Adrenal gland (tissue), 5 donors: ENCODE data around the gene CBARP.

Experiments
- CTCF ChIP-seq, 6 experiments: fragments of 450-650 bp in 4 of 6; fragments of 200-600 bp in 2 of 6; sonication (generic) in 1 of 6; IDR thresholded peaks; 1 replicate in 5 of 6; 2 replicates in 1 of 6; pipeline versions ENCODE4 v1.5.1 to v1.8.0; 2016 to 2021; ENCODE audit warnings: antibody characterized with exemption in 6 of 6, mild to moderate bottlenecking in 2 of 6, moderate library complexity in 1 of 6
- POLR2A ChIP-seq, 2 donors: fragments of 450-650 bp; IDR thresholded peaks; one replicate each; pipeline ENCODE4 v1.6.1; 2017; ENCODE audit warnings: antibody characterized with exemption in 2 of 2, mild to moderate bottlenecking in 2 of 2, moderate library complexity in 1 of 2
- donor health status: DM: no; HTN: no; CAD: no.

GRCh38 chr19:1226227-1226518, 11.6 kb downstream of the CBARP start:
- no peak for TF ChIP-seq CTCF (IDR thresholded peaks at IDR 0.05)
- TF ChIP-seq POLR2A (IDR thresholded peaks at IDR 0.05) = no peak
